ENCODE results near the gene ADGRG4.

The ADGRG4 gene

GRCh38 chrX:136464589-136464988 lies 163.8 kb downstream of the ADGRG4 start:
- no peak overlapping the region for H3K4me3 ChIP-seq (replicated peaks; ENCODE audit: low read depth, low read length)
- TF ChIP-seq, protein P1, sequence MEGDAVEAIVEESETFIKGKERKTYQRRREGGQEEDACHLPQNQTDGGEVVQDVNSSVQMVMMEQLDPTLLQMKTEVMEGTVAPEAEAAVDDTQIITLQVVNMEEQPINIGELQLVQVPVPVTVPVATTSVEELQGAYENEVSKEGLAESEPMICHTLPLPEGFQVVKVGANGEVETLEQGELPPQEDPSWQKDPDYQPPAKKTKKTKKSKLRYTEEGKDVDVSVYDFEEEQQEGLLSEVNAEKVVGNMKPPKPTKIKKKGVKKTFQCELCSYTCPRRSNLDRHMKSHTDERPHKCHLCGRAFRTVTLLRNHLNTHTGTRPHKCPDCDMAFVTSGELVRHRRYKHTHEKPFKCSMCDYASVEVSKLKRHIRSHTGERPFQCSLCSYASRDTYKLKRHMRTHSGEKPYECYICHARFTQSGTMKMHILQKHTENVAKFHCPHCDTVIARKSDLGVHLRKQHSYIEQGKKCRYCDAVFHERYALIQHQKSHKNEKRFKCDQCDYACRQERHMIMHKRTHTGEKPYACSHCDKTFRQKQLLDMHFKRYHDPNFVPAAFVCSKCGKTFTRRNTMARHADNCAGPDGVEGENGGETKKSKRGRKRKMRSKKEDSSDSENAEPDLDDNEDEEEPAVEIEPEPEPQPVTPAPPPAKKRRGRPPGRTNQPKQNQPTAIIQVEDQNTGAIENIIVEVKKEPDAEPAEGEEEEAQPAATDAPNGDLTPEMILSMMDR (IDR thresholded peaks at IDR 0.05; ENCODE audit: low read depth, low read length, missing control alignments), result no peak
- no peak for DNase-seq (ENCODE audit: extremely low read depth, low read depth)
